Measurements from ENCODE around the gene B4GALT4.
"Not testable (repeated sequence)": the region's sequence is repeated elsewhere in the genome, so short reads cannot be mapped to it uniquely, and the experiment has no call there.

The B4GALT4 gene

DNA sequence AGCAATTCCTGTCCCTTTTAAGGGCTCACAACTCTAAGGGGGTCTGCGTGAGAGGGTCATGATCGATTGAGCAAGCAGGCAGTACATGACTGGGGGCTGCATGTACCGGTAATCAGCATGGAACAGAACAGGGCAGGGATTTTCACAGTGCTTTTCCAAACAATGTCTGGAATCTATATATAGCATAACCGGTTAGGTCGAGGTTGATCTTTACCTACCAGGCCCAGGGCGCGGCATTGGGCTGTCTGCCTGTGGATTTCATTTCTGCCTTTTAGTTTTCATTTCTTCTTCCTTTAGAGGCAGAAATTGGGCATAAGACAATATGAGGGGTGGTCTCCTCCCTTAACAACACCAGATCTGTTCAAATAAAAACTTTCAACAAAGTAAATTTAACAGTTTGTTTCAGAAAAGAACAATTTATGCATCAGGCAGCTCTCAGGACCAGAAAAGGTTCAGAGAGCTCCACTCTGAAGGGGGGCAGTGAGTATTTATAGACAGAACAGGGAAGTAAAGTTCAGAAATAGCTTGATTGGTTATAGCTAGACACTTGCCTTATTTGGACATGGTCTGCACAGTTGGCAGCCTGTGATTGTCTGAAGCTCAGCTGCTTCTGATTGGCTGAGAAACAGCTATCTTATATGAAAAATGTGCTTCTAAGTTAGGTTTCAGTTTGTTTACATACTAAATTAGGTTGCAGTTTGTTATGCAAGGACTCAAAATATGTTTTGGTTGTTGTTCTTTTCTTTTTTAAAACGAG lies 17.2 kb upstream of the B4GALT4 start:
- ChIA-PET CTCF (interaction anchor here (1.8 kb wide), 1 partner anchor 17 kb away, joined by 5 read pairs; no protein-coding TSS in a partner anchor), POLR2A (no interaction called here)
- no peak for TF ChIP-seq CTBP1 (IDR thresholded peaks at IDR 0.05; ENCODE audit: borderline replicate concordance)
- no peak for TF ChIP-seq ZNF384 (IDR thresholded peaks at IDR 0.05)
- no peak for DNase-seq (ENCODE audit: extremely low spot score)

DNA sequence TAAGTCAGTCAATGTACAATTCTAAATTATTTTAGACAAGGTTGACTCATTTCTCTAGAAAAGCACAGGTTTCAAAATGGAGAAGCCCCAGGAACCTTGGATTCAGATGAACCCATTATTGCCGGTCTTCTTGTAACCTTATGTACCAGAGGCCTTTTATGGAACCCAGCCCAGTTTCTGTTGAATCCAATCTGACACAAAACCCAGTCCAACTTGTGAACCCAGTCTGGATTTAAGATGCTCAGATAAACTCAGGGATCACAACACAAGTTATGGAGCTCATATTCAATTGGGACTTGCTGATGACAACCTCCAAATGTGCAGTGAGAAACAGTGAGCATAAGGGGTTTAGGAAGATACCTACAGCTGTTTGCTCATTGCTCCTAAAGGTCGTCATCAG lies 16.4 kb upstream of the B4GALT4 start:
- no peak for DNase-seq (ENCODE audit: extremely low spot score)
- TF ChIP-seq CTBP1 (IDR thresholded peaks at IDR 0.05; ENCODE audit: borderline replicate concordance) (no peak), FOXK2 (IDR thresholded peaks at IDR 0.05) (no peak), HDGF (IDR thresholded peaks at IDR 0.05; ENCODE audit: borderline replicate concordance) (no peak), TARDBP (IDR thresholded peaks at IDR 0.05) (no peak)
- TF ChIP-seq, protein P1, sequence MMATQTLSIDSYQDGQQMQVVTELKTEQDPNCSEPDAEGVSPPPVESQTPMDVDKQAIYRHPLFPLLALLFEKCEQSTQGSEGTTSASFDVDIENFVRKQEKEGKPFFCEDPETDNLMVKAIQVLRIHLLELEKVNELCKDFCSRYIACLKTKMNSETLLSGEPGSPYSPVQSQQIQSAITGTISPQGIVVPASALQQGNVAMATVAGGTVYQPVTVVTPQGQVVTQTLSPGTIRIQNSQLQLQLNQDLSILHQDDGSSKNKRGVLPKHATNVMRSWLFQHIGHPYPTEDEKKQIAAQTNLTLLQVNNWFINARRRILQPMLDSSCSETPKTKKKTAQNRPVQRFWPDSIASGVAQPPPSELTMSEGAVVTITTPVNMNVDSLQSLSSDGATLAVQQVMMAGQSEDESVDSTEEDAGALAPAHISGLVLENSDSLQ (IDR thresholded peaks at IDR 0.05) = no peak
- ChIA-PET POLR2A (no interaction called here), CTCF (interaction anchor here (1.8 kb wide), 1 partner anchor 16 kb away, joined by 5 read pairs; no protein-coding TSS in a partner anchor)

DNA sequence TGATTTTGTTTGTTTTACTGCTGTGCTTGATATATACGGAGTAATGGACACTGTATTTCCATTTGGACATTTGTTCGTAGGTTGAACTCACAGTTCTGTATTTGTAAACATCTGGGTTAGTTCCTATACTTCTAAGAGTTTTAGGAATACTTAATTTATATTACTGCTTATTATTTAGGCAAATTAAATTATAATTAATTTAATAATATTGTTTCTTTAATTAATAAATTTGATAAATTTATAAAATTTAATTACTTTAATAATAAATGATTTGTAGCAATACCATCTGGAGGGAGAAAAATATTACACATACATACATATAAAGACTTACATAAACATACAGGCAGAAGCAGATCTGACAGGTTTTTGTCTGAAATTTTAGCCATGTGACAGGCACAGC lies 14.5 kb upstream of the B4GALT4 start:
- DNase-seq (ENCODE audit: extremely low spot score) = no peak
- TF ChIP-seq ZNF384 (IDR thresholded peaks at IDR 0.05) (no peak), TARDBP (IDR thresholded peaks at IDR 0.05) (no peak), FOXA1 (IDR thresholded peaks at IDR 0.05) (no peak), ARNT (IDR thresholded peaks at IDR 0.05) (no peak), SUZ12 (IDR thresholded peaks at IDR 0.05) (no peak), HDGF (IDR thresholded peaks at IDR 0.05; ENCODE audit: borderline replicate concordance) (no peak), L3MBTL2 (conservative IDR thresholded peaks at IDR 0.05) (no peak), FOXK2 (IDR thresholded peaks at IDR 0.05) (no peak), BHLHE40 (IDR thresholded peaks at IDR 0.05; ENCODE audit: borderline replicate concordance) (no peak), FOXM1 (IDR thresholded peaks at IDR 0.05; ENCODE audit: borderline replicate concordance) (no peak), CTBP1 (IDR thresholded peaks at IDR 0.05; ENCODE audit: borderline replicate concordance) (no peak), SP1 (IDR thresholded peaks at IDR 0.05) (no peak), ELF4 (IDR thresholded peaks at IDR 0.05) (no peak), LEF1 (IDR thresholded peaks at IDR 0.05; ENCODE audit: borderline replicate concordance) (no peak), NFRKB (IDR thresholded peaks at IDR 0.05) (no peak)
- TF ChIP-seq, protein P1 (IDR thresholded peaks at IDR 0.05) = no peak
- POLR2A ChIA-PET = no interaction called here
- CTCF ChIA-PET = no interaction called here

DNA sequence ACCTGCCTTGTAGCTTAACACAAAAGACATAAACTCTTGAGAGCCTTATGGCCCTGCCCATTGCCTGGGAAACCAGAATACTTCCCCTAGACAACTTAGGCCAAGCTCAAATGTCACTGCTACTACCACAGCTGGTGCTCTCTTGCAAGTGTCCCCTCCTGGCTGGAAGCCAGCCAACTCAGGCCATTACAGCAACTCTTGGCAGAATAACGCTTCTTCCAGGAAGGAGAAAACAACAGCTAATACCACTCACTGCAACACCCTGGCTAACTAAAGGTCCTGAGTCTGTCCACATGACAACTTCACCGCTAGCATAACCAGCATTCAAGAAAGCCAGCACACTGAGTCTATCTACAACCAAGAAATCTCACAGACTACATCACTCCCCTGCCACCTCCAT lies 5.1 kb upstream of the B4GALT4 start:
- DNase-seq (ENCODE audit: extremely low spot score) = no peak
- TF ChIP-seq SP1 (IDR thresholded peaks at IDR 0.05) (no peak), LEF1 (IDR thresholded peaks at IDR 0.05; ENCODE audit: borderline replicate concordance) (no peak), L3MBTL2 (conservative IDR thresholded peaks at IDR 0.05) (no peak), ZNF384 (IDR thresholded peaks at IDR 0.05) (no peak), NFRKB (IDR thresholded peaks at IDR 0.05) (no peak), CTBP1 (IDR thresholded peaks at IDR 0.05; ENCODE audit: borderline replicate concordance) (no peak), HDGF (IDR thresholded peaks at IDR 0.05; ENCODE audit: borderline replicate concordance) (no peak), FOXM1 (IDR thresholded peaks at IDR 0.05; ENCODE audit: borderline replicate concordance) (no peak), ELF4 (IDR thresholded peaks at IDR 0.05) (no peak), TARDBP (IDR thresholded peaks at IDR 0.05) (no peak), FOXK2 (IDR thresholded peaks at IDR 0.05) (no peak)
- TF ChIP-seq, protein P1 (IDR thresholded peaks at IDR 0.05) = no peak
- ChIA-PET CTCF (interaction anchor here (0.6 kb wide), 1 partner anchor 12 kb away, joined by 8 read pairs; no protein-coding TSS in a partner anchor), POLR2A (no interaction called here)

DNA sequence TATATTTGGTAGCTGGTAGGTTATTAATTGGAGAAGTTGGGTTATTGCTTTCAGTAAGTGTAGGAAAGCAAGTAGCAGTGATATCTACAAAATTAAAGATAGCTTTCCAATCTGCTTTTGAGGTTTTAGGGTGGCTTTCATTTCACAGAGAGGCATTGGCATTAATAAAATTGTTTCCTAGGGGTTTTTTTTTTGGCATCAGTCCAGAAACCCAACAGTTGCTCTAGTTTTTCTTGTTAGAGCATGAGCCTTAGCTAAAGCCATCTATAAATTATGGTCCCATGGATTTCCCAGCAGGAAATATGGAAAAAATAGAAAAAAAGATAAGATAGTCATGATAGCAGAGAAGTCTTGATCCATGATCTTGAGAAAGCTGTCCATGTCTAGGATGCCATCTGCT lies 3.0 kb upstream of the B4GALT4 start:
- no peak for DNase-seq (ENCODE audit: extremely low spot score)
- POLR2A ChIA-PET = no interaction called here
- CTCF ChIA-PET = interaction anchor here (0.6 kb wide), 1 partner anchor 40 kb away, joined by 4 read pairs; no protein-coding TSS in a partner anchor
- TF ChIP-seq SP1 (IDR thresholded peaks at IDR 0.05) = no peak
- no peak for TF ChIP-seq NFRKB (IDR thresholded peaks at IDR 0.05)
- no peak for TF ChIP-seq BHLHE40 (IDR thresholded peaks at IDR 0.05; ENCODE audit: borderline replicate concordance)
- TF ChIP-seq CTBP1 (IDR thresholded peaks at IDR 0.05; ENCODE audit: borderline replicate concordance) = no peak
- TF ChIP-seq TARDBP (IDR thresholded peaks at IDR 0.05) = no peak
- TF ChIP-seq FOXA1 (IDR thresholded peaks at IDR 0.05) = no peak
- TF ChIP-seq ZNF384 (IDR thresholded peaks at IDR 0.05) = no peak
- no peak for TF ChIP-seq FOXM1 (IDR thresholded peaks at IDR 0.05; ENCODE audit: borderline replicate concordance)
- no peak for TF ChIP-seq HDGF (IDR thresholded peaks at IDR 0.05; ENCODE audit: borderline replicate concordance)
- TF ChIP-seq L3MBTL2 (conservative IDR thresholded peaks at IDR 0.05) = no peak
- no peak for TF ChIP-seq ELF4 (IDR thresholded peaks at IDR 0.05)
- TF ChIP-seq ARNT (IDR thresholded peaks at IDR 0.05) = no peak
- no peak for TF ChIP-seq FOXK2 (IDR thresholded peaks at IDR 0.05)
- TF ChIP-seq SUZ12 (IDR thresholded peaks at IDR 0.05) = no peak
- no peak for TF ChIP-seq LEF1 (IDR thresholded peaks at IDR 0.05; ENCODE audit: borderline replicate concordance)
- TF ChIP-seq, protein P1 (IDR thresholded peaks at IDR 0.05) = no peak

DNA sequence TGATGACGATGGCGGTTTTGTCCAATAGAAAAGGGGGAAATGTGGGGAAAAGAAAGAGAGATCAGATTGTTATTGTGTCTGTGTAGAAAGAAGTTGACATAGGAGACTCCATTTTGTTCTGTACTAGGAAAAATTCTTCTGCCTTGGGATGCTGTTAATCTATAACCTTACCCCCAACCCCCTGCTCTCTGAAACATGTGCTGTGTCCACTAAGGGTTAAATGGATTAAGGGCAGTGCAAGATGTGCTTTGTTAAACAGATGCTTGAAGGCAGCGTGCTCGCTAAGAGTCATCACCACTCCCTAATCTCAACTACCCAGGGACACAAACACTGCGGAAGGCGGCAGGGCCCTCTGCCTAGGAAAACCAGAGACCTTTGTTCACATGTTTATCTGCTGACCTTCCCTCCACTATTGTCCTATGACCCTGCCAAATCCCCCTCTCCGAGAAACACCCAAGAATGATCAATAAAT lies 2.4 kb upstream of the B4GALT4 start:
- CTCF ChIA-PET; POLR2A ChIA-PET; DNase-seq (ENCODE audit: extremely low spot score): not testable (repeated sequence)

DNA sequence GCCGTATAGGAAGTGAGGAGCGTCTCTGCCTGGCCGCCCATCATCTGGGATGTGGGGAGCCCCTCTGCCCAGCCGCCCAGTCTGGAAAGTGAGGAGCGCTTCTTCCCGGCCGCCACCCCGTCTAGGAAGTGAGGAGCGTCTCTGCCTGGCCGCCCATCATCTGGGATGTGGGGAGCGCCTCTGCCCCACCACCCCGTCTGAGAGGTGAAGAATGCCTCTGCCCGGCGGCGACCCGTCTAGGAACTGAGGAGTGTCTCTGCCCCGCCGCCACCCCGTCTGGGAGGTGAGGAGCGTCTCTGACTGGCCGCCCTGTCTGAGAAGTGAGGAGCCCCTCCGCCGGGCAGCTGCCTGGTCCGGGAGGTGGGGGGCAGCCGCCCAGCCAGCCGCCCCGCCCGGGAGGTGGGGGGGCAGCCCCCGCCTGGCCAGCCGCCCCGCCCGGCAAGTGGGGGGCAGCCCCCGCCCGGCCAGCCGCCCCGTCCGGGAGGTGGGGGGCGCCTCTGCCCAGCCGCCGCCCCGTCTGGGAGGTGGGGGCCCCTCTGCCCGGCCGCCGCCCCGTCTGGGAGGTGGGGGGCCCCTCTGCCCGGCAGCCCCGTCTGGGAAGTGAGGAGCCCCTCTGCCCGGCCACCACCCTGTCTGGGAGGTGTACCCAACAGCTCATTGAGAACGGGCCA lies 1.8 kb upstream of the B4GALT4 start:
- DNase-seq (ENCODE audit: extremely low spot score); POLR2A ChIA-PET: not testable (repeated sequence)
- CTCF ChIA-PET = interaction anchor here (1.3 kb wide), 1 partner anchor 7 kb away, joined by 4 read pairs; no protein-coding TSS in a partner anchor

Data from HEK293T (cell line).